IMR-90 (cell line): ENCODE measurements around the gene HAO2. TPM values are rescaled to one million over a fixed set of nuclear protein-coding genes. Genes with fewer than 3 reads are reported as not detected.

ENCODE experiments used
- ATAC-seq: fragments of 200-7000 bp; cut with Tn5 transposase; 2 replicates; pipeline ENCODE4 v1.9.1; 2020; ENCODE audit warnings: low read depth, mild to moderate bottlenecking, moderate library complexity
- BruUV-seq: library from RNA; stranded (reverse); fragments of 400-500 nt; replicated peaks from 2 replicates; lab custom pipeline; 2021; lab: Mats Ljungman, UMichigan
- CTCF ChIA-PET: fragments of 300-600 bp; formaldehyde crosslinking; extraction: SDS; loops from one replicate; lab custom pipeline; 2021; ENCODE audit warnings: antibody characterized with exemption; lab: Yijun Ruan, JAX
- POLR2A ChIA-PET: fragments of 300-600 bp; sonication (Branson Sonifier 250); formaldehyde crosslinking; loops from one replicate; lab custom pipeline; 2022; ENCODE audit warnings: antibody characterized with exemption; ENCODE audit not compliant: unreplicated experiment; lab: Charles Lee
- DNase-seq: peaks from one replicate; pipeline ENCODE4 v3.0.0; 2013
- H2AFZ ChIP-seq: replicated peaks from 2 replicates; pipeline ENCODE3; 2013; ENCODE audit warnings: low read length, mild to moderate bottlenecking; ENCODE audit not compliant: poor library complexity
- H2AK5ac ChIP-seq: 2 replicates; pipeline ENCODE4 v1.6.1; 2013; ENCODE audit warnings: low read depth, low read length, inconsistent platforms
- H2AK9ac ChIP-seq: replicated peaks from 2 replicates; pipeline ENCODE3; 2013; ENCODE audit warnings: mild to moderate bottlenecking, low read depth, low read length, moderate library complexity; ENCODE audit not compliant: poor library complexity
- H2BK120ac ChIP-seq: 2 replicates; pipeline ENCODE4 v1.6.1; 2013; ENCODE audit warnings: low read depth, low read length, inconsistent platforms
- H2BK15ac ChIP-seq: 3 replicates; pipeline ENCODE4 v1.6.1; 2013; ENCODE audit warnings: low read depth, low read length, inconsistent platforms
- H2BK20ac ChIP-seq: 2 replicates; pipeline ENCODE4 v1.6.1; 2013; ENCODE audit warnings: low read depth, mild to moderate bottlenecking, inconsistent platforms, low read length, moderate library complexity
- H2BK5ac ChIP-seq: 2 replicates; pipeline ENCODE4 v1.6.1; 2013; ENCODE audit warnings: mild to moderate bottlenecking, low read depth, low read length, inconsistent platforms; ENCODE audit not compliant: poor library complexity, severe bottlenecking
- H3K14ac ChIP-seq: replicated peaks from 2 replicates; pipeline ENCODE4 v1.6.1; 2013; ENCODE audit warnings: low read depth, low read length, inconsistent platforms
- H3K18ac ChIP-seq: 2 replicates; pipeline ENCODE4 v1.6.1; 2013; ENCODE audit warnings: low read depth, low read length, control low read depth
- H3K23ac ChIP-seq: 2 replicates; pipeline ENCODE4 v1.6.1; 2013; ENCODE audit warnings: low read depth, low read length, inconsistent platforms
- H3K27ac ChIP-seq: 2 replicates; pipeline ENCODE4 v1.5.1; 2013; ENCODE audit warnings: mild to moderate bottlenecking, control low read depth, low read length; ENCODE audit not compliant: insufficient read depth
- H3K27me3 ChIP-seq: 2 replicates; pipeline ENCODE4 v1.6.1; 2013; ENCODE audit warnings: low read length; ENCODE audit not compliant: control insufficient read depth, insufficient read depth
- H3K36me3 ChIP-seq: 2 replicates; pipeline ENCODE4 v1.6.1; 2013; ENCODE audit warnings: low read length, mixed read lengths; ENCODE audit not compliant: control insufficient read depth, insufficient read depth
- H3K4ac ChIP-seq: 2 replicates; pipeline ENCODE4 v1.6.1; 2013; ENCODE audit warnings: low read depth, low read length, inconsistent platforms
- H3K4me1 ChIP-seq: 2 replicates; pipeline ENCODE4 v1.6.1; 2013; ENCODE audit warnings: low read length, mixed read lengths; ENCODE audit not compliant: control insufficient read depth, insufficient read depth
- H3K4me2 ChIP-seq: 2 replicates; pipeline ENCODE4 v1.6.1; 2013; ENCODE audit warnings: low read depth, mild to moderate bottlenecking, control low read depth, low read length, moderate library complexity
- H3K4me3 ChIP-seq: 2 replicates; pipeline ENCODE4 v1.5.1; 2013; ENCODE audit warnings: low read depth, mild to moderate bottlenecking, control low read depth, low read length, moderate library complexity; ENCODE audit not compliant: insufficient read depth
- H3K56ac ChIP-seq: 2 replicates; pipeline ENCODE4 v1.6.1; 2013; ENCODE audit warnings: low read length, inconsistent platforms; ENCODE audit not compliant: insufficient read depth; ENCODE audit errors: extremely low read depth
- H3K79me1 ChIP-seq, 2 experiments: 2 replicates each; pipeline ENCODE4 v1.6.1; 2013; ENCODE audit warnings: low read length in 2 of 2, inconsistent platforms in 1 of 2, low read depth in 1 of 2
- H3K9ac ChIP-seq: 2 replicates; pipeline ENCODE4 v1.6.1; 2013; ENCODE audit warnings: low read depth, low read length, control low read depth
- H3K9me1 ChIP-seq: 2 replicates; pipeline ENCODE4 v1.6.1; 2013; ENCODE audit warnings: low read length, inconsistent platforms; ENCODE audit not compliant: insufficient read depth
- H3K9me3 ChIP-seq: 2 replicates; pipeline ENCODE4 v1.6.1; 2013; ENCODE audit warnings: low read length; ENCODE audit not compliant: control insufficient read depth, insufficient read depth
- H4K20me1 ChIP-seq: 2 replicates; pipeline ENCODE4 v1.6.1; 2013; ENCODE audit warnings: low read length, inconsistent platforms; ENCODE audit not compliant: insufficient read depth
- H4K5ac ChIP-seq: 2 replicates; pipeline ENCODE4 v1.6.1; 2013; ENCODE audit warnings: mild to moderate bottlenecking, low read depth, low read length, control low read depth
- H4K8ac ChIP-seq, 2 experiments: 2 replicates each; pipeline ENCODE4 v1.6.1; 2013; ENCODE audit warnings: low read depth in 2 of 2, low read length in 2 of 2, control low read depth in 1 of 2, inconsistent platforms in 1 of 2
- H4K91ac ChIP-seq: 2 replicates; pipeline ENCODE4 v1.6.1; 2013; ENCODE audit warnings: low read depth, low read length, inconsistent platforms; ENCODE audit not compliant: insufficient read depth
- BHLHE40 ChIP-seq: fragments of 150-350 bp; IDR thresholded peaks from 2 replicates; pipeline ENCODE4 v1.6.1; 2016; ENCODE audit warnings: mild to moderate bottlenecking, low read depth, low read length
- CEBPB ChIP-seq: IDR thresholded peaks from 2 replicates; pipeline ENCODE4 v1.6.1; 2012; ENCODE audit warnings: low read depth, low read length, improper control_type of control experiment
- CHD1 ChIP-seq: IDR thresholded peaks from 2 replicates; pipeline ENCODE4 v1.6.1; 2012; ENCODE audit warnings: low read depth, low read length, improper control_type of control experiment
- CTCF ChIP-seq: conservative IDR thresholded peaks from 2 replicates; pipeline ENCODE4 v1.5.1; 2012; ENCODE audit warnings: mild to moderate bottlenecking, low read depth, low read length, improper control_type of control experiment
- FOS ChIP-seq: fragments of 150-350 bp; IDR thresholded peaks from 2 replicates; pipeline ENCODE4 v1.6.1; 2016; ENCODE audit warnings: low read depth, low read length
- MAFK ChIP-seq: IDR thresholded peaks from 2 replicates; pipeline ENCODE4 v1.6.1; 2012; ENCODE audit warnings: low read depth, low read length, improper control_type of control experiment
- MAZ ChIP-seq: IDR thresholded peaks from 2 replicates; pipeline ENCODE4 v1.6.1; 2012; ENCODE audit warnings: low read depth, mild to moderate bottlenecking, low read length, improper control_type of control experiment, moderate library complexity, borderline replicate concordance
- MXI1 ChIP-seq: IDR thresholded peaks from 2 replicates; pipeline ENCODE4 v1.6.1; 2012; ENCODE audit warnings: low read depth, mild to moderate bottlenecking, low read length, moderate library complexity, borderline replicate concordance
- NFE2L2 ChIP-seq: fragments of 150-350 bp; IDR thresholded peaks from 2 replicates; pipeline ENCODE4 v1.6.1; 2016; ENCODE audit warnings: low read depth, mild to moderate bottlenecking, low read length
- POLR2A ChIP-seq: IDR thresholded peaks from 2 replicates; pipeline ENCODE4 v1.6.1; 2012; ENCODE audit warnings: mild to moderate bottlenecking, low read depth, low read length
- RAD21 ChIP-seq: IDR thresholded peaks from 2 replicates; pipeline ENCODE4 v1.6.1; 2012; ENCODE audit warnings: low read length, improper control_type of control experiment
- RCOR1 ChIP-seq: IDR thresholded peaks from 2 replicates; pipeline ENCODE4 v1.6.1; 2012; ENCODE audit warnings: mild to moderate bottlenecking, low read length, improper control_type of control experiment; ENCODE audit not compliant: insufficient replicate concordance
- RFX5 ChIP-seq: IDR thresholded peaks from 2 replicates; pipeline ENCODE4 v1.8.0; 2012; ENCODE audit warnings: low read depth, mild to moderate bottlenecking, low read length, moderate library complexity
- SMC3 ChIP-seq: fragments of 150-350 bp; IDR thresholded peaks from 2 replicates; pipeline ENCODE4 v1.6.1; 2016; ENCODE audit warnings: low read depth, mild to moderate bottlenecking, antibody characterized with exemption, low read length, moderate library complexity
- WGBS, 2 experiments: methylation state at CpG; one replicate each; pipeline versions ENCODE4 v1.1.5 to v1.1.7; 2013; ENCODE audit warnings: missing lambda C conversion rate in 2 of 2; ENCODE audit not compliant: insufficient read length in 1 of 2; ENCODE audit errors: extremely low coverage in 2 of 2; 5-methylcytosine and 5-hydroxymethylcytosine counted together
- dilution Hi-C: fragments of 300-500 bp; cut with HindIII; formaldehyde crosslinking; loops from one replicate; pipeline ENCODE4 v1.14.3; 2018; ENCODE audit warnings: low sequenced_read_pairs; ENCODE audit not compliant: unreplicated experiment
- in situ Hi-C: fragments of 300-500 bp; cut with MboI; formaldehyde crosslinking; loops from 3 replicates; pipeline ENCODE4 v1.14.3; 2019; ENCODE audit warnings: low sequenced_read_pairs, inconsistent platforms, mixed read lengths
- intact Hi-C: fragments of 100-400 bp; cut with micrococcal nuclease; formaldehyde crosslinking; loops from 2 replicates; pipeline ENCODE4 v1.10.0; 2022
- polyA plus RNA-seq, 3 experiments: library from polyadenylated mRNA; depleted of rRNA; stranded (reverse); fragments of >200 nt; gene quantifications; 2 replicates each; pipeline ENCODE4 v1.2.3, GENCODE V29; 2012; ENCODE audit warnings: low replicate concordance in 1 of 3
- total RNA-seq: library from RNA; depleted of rRNA; stranded (reverse); fragments of >200 nt; gene quantifications from 2 replicates; pipeline ENCODE4 v1.2.3, GENCODE V29; 2012
- TF ChIP-seq, protein P1 (sequence below): fragments of 150-350 bp; IDR thresholded peaks from 2 replicates; pipeline ENCODE4 v1.6.1; 2017; ENCODE audit warnings: mild to moderate bottlenecking, antibody characterized with exemption, low read length, low read depth
- TF ChIP-seq, protein P2 (sequence below): fragments of 150-350 bp; IDR thresholded peaks from 2 replicates; pipeline ENCODE4 v1.6.1; 2016; ENCODE audit warnings: low read depth, mild to moderate bottlenecking, low read length, moderate library complexity, borderline replicate concordance

Gene HAO2
- total and polyA plus RNA-seq, 2 of the 4 experiments (the other 2 are of a cell fraction) = not detected

DNA sequence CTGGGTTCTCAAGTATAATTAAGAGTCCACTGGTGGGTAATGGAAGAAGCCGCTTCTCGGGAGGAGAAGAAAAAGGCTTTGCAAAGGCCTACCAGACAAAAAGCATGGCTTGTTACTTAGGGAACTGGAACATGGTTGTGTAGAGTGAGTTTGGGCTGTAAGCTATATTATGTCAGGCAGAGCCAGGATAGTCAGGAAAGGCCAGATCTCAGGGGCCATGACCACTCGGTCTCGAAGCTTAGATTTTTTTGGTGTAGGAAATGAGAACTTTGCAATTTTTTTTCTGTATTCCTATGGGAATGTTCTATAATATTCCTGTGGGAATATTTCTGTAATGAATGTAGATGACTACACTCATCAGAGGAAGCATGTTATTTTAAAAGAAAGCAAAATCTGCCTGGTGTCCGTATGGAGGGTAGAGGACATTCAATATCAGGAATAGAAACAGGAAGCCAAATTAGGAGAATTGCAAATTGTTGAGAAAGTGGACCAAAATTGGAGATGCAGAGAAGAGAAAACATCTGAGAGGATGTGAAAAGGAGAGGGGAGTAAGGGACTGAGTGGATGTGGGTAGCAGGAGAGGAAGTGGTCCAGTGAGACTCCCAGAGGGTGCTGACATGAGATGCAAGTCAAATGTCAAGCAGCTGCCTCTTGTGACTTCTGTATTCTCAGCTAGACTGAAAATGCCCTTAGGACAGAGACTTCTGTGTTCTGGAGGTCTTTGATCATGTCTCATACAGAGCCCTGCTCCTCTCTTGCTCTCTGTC, 45.2 kb upstream of the HAO2 start:
- CTCF ChIA-PET = no interaction called here
- H3K27ac ChIP-seq = no peak overlapping the region
- dilution Hi-C loops = no loop called here

More for the DNA sequence above, 45.2 kb upstream of the HAO2 start:
- H3K14ac ChIP-seq = no peak overlapping the region
- H3K18ac ChIP-seq = no peak overlapping the region
- no peak overlapping the region for H3K56ac ChIP-seq
- no peak overlapping the region for H3K9ac ChIP-seq
- TF ChIP-seq BHLHE40 (no peak), MAFK (no peak), RAD21 (no peak), MAZ (no peak), CEBPB (no peak), CTCF (no peak), SMC3 (no peak), POLR2A (no peak), RCOR1 (no peak), RFX5 (no peak), FOS (no peak), CHD1 (no peak), MXI1 (no peak), NFE2L2 (no peak)
- TF ChIP-seq, protein P1, sequence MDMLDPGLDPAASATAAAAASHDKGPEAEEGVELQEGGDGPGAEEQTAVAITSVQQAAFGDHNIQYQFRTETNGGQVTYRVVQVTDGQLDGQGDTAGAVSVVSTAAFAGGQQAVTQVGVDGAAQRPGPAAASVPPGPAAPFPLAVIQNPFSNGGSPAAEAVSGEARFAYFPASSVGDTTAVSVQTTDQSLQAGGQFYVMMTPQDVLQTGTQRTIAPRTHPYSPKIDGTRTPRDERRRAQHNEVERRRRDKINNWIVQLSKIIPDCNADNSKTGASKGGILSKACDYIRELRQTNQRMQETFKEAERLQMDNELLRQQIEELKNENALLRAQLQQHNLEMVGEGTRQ = no peak
- TF ChIP-seq, protein P2, sequence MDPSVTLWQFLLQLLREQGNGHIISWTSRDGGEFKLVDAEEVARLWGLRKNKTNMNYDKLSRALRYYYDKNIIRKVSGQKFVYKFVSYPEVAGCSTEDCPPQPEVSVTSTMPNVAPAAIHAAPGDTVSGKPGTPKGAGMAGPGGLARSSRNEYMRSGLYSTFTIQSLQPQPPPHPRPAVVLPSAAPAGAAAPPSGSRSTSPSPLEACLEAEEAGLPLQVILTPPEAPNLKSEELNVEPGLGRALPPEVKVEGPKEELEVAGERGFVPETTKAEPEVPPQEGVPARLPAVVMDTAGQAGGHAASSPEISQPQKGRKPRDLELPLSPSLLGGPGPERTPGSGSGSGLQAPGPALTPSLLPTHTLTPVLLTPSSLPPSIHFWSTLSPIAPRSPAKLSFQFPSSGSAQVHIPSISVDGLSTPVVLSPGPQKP = no peak
- no peaks in the 10 kb centered on the region for H3K4me1 ChIP-seq
- in situ Hi-C loops (no loop called here), intact Hi-C loops (no loop called here)
- H2AFZ ChIP-seq = no peak overlapping the region
- H3K36me3 ChIP-seq = no peaks in the 10 kb centered on the region
- H3K27me3 ChIP-seq = peaks cover 6% of the 10 kb centered on the region
- no peak overlapping the region for H2BK5ac ChIP-seq
- no peak overlapping the region for H2BK15ac ChIP-seq
- no peak overlapping the region for H4K5ac ChIP-seq
- H2BK120ac ChIP-seq = no peak overlapping the region
- H2AK5ac ChIP-seq = no peak overlapping the region
- H3K79me1 ChIP-seq = no peaks in the 10 kb centered on the region
- DNase-seq (no peak), ATAC-seq (no peak)
- POLR2A ChIA-PET = no interaction called here
- no peaks in the 10 kb centered on the region for H3K9me1 ChIP-seq
- no peaks in the 10 kb centered on the region for H3K9me3 ChIP-seq
- no peak overlapping the region for H3K4me3 ChIP-seq
- H3K4me2 ChIP-seq = no peak overlapping the region
- no peak overlapping the region for H4K8ac ChIP-seq
- H3K4ac ChIP-seq = no peak overlapping the region
- no peaks in the 10 kb centered on the region for H4K20me1 ChIP-seq
- H4K91ac ChIP-seq = no peak overlapping the region
- H2BK20ac ChIP-seq = no peak overlapping the region
- H2AK9ac ChIP-seq = no peak overlapping the region
- H3K23ac ChIP-seq = no peak overlapping the region
- 70% methylated on average over 2 of the region's 5 CpGs; no CpG with 5 or more reads in 1 of the 2 experiments for WGBS, 2 experiments
- no TSS peak for BruUV-seq
